ENCODE measurements around the gene GLYR1.

- TF ChIP-seq REST (IDR thresholded peaks at IDR 0.05; ENCODE audit: insufficient read depth in 1 of 2, low read depth in 2 of 2, low read length in 2 of 2) (no peak), POLR2AphosphoS5 (IDR thresholded peaks at IDR 0.05; ENCODE audit: low read depth, low read length) (no peak), TAF1 (IDR thresholded peaks at IDR 0.05; ENCODE audit: borderline replicate concordance, insufficient read depth, low read length) (no peak), SIN3A (IDR thresholded peaks at IDR 0.05; ENCODE audit: borderline replicate concordance, insufficient read depth, low read length) (no peak), FOXP2 (optimal IDR thresholded peaks at IDR 0.05; ENCODE audit: borderline replicate concordance, extremely low read depth, extremely low read length, insufficient read depth) (no peak)
Measured at GRCh38 chr16:4855371-4855770, 8.3 kb upstream of the GLYR1 start.
